OCI-LY1 (cell line): ENCODE results near the gene BNIP1.

Source experiments
- EZH2 ChIP-seq: fragments of 200-600 bp; sonication (generic), shearing (Covaris generic); IDR thresholded peaks from 2 replicates; pipeline ENCODE4 v1.8.0; 2017; ENCODE audit warnings: borderline replicate concordance, mixed run types, mild to moderate bottlenecking, antibody characterized with exemption, low read length, moderate library complexity, mixed read lengths
- TF ChIP-seq, protein P1 (sequence below): fragments of 200-600 bp; sonication (generic), shearing (Covaris generic); IDR thresholded peaks from 2 replicates; pipeline ENCODE4 v1.5.1; 2017; ENCODE audit warnings: mild to moderate bottlenecking, antibody characterized with exemption, low read length, moderate library complexity, mixed read lengths

DNA sequence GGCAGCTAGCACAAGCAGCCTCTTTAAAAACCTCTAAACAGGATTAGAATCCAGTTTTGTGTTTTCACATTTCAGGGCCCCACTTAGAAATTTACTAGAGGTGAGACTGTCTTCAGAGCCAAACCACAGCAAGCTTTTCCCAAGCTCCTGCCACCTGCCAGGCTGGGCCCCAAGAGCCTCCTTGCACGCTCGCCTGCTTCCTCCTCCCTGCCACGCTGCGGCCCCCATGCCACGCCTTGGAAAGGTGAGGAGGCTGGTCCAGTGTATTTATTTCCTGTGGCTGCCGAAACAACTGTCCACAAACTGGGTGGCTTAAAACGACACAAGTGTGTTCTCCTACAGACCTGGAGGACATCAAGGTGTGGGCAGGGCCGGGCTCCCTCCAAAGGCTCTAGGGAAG lies 47.2 kb downstream of the BNIP1 start:
- TF ChIP-seq, protein P1, sequence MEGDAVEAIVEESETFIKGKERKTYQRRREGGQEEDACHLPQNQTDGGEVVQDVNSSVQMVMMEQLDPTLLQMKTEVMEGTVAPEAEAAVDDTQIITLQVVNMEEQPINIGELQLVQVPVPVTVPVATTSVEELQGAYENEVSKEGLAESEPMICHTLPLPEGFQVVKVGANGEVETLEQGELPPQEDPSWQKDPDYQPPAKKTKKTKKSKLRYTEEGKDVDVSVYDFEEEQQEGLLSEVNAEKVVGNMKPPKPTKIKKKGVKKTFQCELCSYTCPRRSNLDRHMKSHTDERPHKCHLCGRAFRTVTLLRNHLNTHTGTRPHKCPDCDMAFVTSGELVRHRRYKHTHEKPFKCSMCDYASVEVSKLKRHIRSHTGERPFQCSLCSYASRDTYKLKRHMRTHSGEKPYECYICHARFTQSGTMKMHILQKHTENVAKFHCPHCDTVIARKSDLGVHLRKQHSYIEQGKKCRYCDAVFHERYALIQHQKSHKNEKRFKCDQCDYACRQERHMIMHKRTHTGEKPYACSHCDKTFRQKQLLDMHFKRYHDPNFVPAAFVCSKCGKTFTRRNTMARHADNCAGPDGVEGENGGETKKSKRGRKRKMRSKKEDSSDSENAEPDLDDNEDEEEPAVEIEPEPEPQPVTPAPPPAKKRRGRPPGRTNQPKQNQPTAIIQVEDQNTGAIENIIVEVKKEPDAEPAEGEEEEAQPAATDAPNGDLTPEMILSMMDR: no peak
- no peak for TF ChIP-seq EZH2
